Activated T-cell treated with anti-CD3 and anti-CD28 coated beads for 24 hours (primary cell): ENCODE results near the gene MACROD2.

Source experiments
- DNase-seq: peaks from one replicate; pipeline ENCODE4 v3.0.0-alpha.2; 2020; ENCODE audit warnings: low read depth

Gene MACROD2

DNA sequence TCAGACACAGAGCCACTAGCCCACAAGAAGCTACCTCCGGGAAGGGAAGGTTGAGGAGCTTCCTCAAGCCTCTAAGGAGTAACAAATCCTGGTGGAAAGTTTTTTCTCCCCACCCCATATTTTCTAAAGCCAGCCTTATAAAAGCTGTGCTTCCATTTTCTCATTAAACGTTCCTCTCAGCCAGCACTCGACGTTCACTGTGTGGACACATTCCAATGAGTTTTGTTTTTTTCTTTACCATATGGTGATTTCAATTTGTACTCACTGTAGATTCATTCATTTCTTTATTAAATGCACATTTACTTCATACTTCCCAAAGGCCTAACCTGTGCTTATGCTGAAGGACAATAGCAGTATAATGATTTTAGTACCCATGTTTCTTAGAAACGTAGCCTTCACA, 536.5 kb downstream of the MACROD2 start:
- no peak for DNase-seq

DNA sequence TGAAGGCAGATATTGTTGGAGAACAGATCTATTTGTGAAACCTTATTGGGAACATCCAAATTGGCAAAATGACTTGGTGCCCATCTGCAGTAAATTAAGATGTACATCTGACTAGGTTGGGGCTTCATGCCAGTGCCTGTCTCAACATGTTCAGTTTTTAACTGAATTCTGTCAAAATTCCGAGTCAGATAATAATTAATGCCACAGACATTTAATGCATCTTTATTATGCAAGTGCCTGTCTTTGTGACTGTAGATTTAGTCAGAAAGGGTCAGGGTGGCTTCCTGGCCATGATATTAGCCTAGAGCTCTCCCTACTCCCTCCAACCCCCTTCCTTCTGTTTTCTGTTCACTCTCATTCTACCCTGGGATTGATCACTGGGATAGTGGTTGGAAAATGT, 541.4 kb downstream of the MACROD2 start:
- no peak for DNase-seq

DNA sequence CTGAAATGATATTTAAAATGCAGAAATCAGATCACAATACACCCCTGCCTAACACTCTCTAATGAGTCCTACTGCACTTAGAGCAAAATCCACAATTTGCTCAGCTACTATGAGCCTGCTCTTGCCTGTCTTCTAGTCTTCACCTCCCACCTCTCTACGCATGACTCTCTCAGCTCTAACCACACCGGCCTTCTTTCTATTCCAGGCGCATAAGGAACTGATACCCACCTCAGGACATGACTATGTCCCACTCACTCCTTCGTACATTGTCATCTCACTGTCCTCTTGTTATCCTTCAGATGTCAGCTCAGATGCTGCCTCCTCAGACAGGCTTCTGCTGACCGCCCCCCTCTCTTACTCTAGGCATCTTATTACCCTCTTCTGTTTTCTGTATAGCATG, 543.1 kb downstream of the MACROD2 start:
- DNase-seq = no peak

DNA sequence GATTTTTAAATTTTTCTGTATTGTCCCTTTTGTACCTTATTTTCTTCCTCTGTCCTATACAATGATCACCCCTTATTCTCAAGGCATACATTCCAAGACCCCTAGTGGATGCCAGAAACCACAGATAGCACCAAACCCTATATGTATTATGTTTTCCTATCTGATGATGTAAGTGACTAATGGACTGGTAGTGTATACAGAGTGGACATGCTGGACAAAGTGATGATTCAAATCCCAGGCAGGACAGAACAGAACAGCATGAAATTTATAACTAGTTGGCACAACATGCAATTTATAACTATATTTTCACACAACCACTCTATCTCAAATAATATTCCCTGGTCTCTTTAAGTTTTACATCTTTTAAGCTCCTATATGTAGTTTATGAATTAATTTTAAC, 547.7 kb downstream of the MACROD2 start:
- DNase-seq = no peak

DNA sequence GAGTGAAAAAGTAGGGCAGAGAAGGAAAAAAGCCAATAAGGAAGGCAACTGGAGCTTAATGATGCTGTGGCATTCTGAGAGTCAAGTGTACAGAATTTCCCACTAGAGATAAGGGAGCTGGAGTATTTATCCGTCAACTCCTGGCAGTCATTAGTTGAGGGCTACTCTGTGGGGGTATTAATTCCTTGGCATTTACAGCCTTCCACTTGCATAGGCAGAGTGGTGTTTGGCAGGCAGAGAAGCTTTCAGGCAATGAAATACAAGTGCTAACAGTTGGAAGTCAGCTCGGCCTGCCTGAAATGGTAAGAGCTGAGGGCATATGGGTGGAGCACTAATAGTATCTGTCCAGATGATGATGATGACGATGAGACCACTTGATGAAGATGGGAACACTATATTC, 549.4 kb downstream of the MACROD2 start:
- no peak for DNase-seq

DNA sequence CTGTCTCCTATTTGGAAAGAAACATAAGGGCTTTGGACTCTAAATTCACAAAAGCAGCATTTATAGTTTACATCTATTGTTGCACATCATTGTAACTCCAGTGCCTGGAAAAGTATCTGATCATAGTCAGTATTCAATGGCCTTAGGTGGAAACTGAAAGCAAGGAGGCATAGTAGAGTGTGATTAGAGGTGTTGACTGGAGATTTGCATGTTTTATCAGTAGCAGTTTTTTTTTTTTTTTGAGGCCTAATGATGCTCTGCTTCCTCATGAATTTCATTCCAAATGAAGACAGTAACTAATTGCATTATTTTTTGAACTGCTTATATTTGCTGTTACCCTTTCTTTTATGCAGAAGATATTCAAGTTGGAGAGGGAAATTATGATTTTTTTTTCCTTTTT, 555.3 kb downstream of the MACROD2 start:
- DNase-seq = no peak

DNA sequence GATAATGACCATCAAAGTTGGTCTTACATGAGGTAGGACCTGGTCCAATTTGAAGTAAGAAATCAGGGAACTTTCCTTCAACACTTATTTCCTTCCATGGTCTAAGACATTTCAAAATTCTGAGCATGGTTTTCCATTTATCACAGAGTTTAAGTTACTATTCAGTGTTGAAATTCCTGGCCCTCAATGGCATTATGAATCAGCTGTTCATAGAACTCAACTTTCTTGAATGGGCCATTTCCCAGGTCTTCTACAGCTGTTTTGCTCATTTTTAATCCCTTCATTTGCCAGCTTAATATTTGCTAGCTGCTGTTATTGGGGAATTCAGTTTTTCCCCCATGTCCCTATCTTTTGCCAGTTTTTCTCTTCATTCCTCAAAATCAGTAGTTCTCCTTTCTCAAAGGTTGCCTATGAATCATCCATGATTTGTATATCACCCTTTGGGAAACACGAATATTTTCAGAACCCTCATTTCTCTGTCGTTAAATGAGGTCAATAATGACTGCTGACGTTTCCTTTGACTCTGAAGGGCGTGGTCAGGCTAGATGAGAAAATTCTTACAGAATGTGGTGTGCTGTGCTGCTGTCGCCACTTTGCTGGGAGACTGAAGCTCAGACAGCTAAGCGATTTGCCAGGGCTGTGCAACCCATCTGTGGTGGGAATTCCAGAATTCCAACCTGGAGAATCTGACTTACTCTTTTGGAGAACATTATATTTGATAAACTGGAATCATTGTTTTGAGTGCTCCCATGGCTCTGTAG, 558.6 kb downstream of the MACROD2 start:
- no peak for DNase-seq

DNA sequence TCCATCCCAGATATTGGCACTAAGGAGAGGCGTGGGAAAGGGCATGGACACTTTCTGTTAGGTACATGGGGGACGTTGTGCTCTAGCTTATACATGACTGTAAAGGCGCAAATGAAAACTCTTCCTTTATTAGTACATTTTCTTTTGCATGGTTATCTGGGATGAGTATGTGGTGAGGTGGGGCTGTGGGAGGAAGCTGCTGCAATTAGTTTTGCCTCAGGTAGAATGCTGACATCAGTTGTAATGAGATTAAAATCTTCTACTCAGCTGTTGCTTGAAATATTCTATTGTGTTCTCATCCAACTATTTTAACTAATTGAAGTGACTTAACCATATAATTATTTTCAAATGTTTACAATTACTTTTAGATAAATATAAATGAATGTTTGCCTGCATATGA, 560.4 kb downstream of the MACROD2 start:
- DNase-seq = no peak

DNA sequence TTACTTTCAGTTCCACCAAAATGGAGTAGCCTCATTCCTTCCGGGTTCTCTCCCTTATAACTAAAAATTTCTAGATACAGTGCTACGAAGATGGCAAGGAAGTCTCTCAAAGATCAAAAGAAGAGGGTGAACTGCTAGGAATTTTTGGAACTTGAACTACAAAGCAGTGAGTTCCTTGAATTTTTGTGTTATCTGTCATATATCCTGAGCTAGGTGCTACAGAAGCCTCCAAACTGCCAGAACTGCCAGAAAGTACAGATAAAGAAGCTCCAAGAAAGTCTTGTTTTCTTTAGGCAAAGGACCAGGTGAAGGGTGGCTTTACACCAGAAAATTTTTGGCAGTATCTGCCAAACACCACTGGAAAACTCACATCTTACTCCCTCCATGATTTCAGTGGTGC, 560.9 kb downstream of the MACROD2 start:
- DNase-seq = no peak

DNA sequence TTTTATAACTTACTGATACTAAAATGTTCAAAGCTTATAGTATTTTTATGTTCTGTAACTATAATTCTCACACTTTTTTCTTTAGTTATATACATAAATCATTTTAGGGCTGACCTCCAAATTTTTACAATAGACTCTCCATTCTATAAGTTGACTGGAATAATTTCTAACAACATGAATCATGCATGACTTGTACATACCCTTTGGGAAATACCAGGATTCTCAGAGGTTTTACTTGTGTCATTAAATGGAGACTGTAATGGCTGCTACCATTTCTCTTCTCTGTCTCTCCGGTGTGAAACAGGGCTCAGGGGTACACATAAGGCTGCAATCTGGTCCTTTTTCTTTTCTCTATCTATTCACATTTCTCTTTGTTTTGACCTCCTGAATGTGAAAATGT, 564.3 kb downstream of the MACROD2 start:
- no peak for DNase-seq

DNA sequence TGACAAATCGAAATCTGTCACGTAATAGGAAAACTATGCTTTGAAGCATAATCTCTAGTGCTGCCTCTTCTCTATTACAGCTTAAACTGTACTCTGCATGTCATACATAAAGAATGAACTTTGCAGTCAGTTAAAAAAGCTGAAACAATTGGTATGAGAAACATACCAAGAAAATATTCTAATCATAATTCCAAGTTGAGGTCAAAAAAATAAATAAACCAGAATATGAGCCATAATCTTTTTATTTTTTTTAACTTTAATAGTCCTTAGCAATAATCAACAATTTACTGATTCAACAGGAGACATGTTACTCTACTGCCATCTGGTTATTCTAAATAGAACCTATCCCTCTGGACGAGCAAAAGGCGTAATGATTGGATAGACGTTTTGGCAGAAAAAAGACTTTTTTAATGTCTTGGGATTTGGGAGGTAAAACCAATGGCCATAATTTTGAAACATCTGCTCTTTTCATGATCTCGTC, 566.5 kb downstream of the MACROD2 start:
- no peak for DNase-seq

DNA sequence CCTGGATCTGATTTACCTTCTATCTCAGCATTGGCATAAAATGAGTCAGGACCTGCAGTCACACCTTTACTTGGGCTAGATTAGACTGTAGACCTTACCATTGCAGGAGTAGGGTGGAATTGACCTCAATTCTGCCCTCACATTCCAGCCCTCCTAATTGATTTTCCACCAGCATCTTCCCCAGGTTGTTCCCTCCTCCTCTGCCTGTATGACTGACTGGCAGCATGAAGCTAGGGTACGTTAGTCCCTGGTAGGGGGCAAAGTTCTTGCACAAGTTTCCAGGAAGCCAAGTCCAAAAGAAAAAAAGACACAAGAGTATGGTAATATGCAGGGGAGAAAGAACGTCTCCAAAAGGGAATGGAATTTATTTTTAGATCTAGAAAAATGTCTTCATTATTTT, 567.7 kb downstream of the MACROD2 start:
- DNase-seq = no peak

DNA sequence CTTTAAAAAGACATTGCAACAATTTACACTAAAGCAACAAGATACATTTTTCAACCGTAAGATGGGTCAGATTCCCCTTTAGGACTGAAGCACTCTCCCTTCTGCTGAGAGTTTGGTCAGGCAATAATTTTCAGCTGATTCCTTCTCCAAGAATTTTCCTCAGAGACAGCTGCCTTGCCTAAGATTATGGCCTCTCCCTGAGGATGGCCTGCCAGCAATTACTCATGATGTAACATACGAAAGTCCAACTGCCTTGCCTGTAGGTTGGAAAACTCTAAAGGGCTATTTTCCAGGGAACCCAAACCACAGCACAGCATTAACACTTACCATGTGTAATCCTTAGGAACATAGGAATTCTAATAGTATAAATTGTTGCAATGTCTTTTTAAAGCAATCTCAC, 571.2 kb downstream of the MACROD2 start:
- no peak for DNase-seq

DNA sequence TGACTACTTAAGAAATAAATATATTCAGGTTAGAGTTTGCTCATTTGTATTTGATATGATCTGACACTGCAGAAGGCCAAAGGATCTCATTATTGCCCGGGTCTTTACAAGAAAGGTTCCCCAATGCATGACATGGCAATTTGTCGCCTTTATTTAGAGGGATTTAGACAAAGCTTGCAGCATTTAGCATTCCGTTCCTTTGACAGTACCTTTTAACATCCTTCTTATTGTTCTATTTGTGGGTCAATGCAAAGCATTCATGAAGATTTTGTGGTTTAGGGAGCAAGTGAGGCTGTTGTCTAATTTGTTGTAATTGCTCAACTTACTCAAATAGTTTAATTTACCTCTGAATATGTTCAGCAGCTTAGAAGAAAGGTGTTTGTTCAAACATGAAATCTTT, 572.9 kb downstream of the MACROD2 start:
- DNase-seq = no peak

DNA sequence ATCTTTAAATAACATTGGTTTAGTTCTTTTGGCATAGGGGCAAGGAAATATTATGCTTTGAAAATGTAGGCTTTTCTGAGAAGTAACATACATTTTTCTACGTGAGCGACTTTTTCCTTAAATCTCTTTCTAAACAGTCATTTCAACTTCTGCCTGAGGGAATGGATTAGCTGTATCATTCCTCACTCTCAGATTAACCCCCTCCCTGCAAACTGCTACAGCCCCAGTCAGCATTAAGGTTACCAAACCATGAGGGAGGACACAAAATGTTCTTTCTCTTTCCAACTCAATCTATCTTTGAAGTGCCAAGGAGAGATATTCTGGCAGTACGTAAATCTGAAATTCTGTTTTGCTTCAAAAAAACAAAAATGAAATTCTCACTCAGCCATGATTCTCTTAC, 573.4 kb downstream of the MACROD2 start:
- no peak for DNase-seq

DNA sequence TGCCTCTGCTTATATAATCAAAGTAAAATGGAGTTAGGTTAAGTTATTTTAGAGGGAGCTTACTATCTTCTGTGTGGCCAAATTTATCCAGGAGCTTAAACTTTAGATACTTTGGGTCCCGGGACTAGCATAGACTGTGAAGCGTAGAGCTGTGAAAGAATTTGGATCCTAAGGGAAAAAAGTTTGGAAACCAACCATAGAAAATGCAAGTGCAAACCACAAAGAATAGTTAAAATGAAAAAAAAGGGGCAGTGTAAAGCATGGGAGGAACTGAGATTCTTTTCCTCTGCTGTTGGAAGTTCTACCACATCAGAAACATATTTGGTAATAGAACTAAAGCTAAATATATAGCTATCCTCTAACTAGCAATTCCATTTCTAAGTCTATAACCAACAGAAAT, 574.3 kb downstream of the MACROD2 start:
- DNase-seq = no peak

DNA sequence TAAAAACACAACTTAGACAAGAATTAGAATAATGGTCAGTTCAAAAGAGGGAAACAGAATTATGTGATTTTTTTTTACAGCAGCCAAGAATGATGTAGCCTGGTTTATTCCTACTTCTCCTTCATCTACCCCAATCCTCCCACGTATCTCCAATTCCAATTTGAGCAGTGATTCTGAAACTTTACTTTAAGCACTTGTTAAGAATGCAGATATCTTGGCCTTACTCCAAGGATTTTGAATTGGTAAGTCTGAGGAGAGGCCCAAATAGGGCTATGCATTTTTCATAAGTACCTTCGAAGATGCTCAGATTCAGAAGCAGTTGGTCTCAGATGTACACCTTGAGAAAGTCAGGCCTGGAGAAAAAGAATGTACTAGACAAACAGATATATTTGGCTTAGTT, 575.5 kb downstream of the MACROD2 start:
- DNase-seq = no peak

DNA sequence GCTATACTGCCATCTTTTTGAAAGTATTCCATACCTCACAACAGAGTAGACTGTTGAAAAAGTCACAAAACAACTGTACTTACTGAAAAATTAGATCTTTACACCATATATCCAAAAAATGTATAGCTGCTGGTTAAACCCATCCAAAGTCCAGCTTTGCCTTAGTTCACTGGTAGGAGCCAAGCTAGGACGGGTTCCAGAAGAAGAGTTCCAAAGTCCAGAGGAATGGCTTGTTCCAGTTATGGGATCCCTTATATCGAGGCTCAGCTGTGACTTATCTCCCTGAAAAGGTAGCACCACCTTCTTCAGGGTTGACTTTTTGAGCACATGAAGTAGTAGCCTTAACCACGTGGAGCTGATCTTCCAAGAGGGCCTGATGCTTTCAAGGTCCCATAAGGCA, 578.4 kb downstream of the MACROD2 start:
- DNase-seq = no peak

DNA sequence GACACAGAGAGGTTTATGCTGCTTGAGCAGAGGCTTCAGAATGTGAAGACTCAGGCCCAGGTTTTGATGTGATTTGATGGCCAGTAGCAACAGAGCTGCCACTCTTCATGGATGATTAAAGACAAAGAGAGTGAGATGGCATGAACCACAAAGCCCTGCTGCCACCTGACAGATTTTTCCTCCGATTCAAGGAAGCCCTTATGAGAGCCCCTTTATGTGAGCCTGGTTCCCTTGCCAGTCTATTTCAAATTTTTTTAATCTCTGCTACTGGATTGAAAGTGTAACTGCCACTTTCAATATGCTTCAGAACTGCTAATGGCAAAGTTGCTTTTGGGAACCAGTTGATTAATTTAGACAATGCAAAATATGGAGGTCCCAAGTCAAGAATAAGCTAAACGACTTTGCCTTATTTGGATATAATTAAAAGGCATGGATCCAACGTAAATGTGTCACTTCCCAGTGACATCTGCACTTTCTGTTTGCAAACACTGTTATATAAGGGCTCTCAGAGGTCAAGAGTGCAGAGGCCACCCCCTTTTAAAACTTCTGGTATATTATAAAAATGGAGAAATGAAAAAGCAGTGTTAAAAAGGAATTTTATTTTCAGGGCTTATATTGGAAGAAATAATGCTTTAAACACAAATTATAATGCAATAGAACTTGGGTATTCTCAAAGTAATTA, 581.0 kb downstream of the MACROD2 start:
- no peak for DNase-seq

DNA sequence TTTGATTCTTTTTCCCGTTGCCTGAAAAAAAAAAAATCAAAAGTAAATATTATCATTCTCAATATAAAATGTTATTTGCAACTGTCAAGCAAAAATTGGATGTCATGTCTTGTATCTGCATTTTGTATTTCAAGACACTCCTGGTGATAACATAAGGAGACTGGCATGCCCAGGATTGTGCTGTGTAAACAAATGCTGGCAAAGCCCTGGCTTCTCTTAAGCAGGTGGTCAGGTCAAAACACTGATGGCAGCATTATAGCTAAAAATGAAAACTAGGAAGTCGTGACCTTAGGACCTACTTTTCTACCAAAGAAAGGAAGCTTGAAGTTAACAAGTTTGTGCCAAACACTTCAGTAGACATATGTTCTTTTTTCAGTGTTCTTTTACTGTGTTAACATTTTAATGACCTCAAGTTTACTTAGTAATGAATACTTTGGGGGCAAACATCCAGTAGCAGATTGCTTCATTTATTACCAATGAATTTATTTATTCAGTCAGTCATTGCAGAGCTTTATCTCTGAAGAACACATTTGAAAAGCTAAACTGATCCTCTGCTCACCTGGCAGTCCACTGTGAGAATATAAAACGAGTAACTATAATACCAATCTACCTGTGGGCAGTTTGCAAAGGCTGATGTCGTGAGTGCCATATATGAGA, 585.2 kb downstream of the MACROD2 start:
- DNase-seq = no peak

DNA sequence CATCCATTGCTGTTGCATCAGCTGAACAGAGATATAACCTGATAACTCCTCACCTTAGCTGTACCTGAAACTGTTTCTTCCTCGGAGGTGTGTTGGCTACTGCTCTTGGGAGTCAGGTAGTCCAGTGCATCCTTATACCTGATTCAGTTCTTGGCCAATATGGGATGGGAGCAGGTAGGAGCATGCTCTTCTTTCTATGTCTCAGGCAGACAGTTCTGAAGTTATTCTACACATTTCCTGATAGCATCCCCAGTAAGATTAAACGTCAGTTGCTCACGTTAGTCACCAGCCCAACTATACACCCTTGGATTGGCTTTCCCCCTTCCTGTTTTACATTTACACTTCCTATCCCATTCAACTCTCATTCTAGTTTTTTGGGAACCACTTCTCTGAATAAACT, 586.4 kb downstream of the MACROD2 start:
- no peak for DNase-seq

DNA sequence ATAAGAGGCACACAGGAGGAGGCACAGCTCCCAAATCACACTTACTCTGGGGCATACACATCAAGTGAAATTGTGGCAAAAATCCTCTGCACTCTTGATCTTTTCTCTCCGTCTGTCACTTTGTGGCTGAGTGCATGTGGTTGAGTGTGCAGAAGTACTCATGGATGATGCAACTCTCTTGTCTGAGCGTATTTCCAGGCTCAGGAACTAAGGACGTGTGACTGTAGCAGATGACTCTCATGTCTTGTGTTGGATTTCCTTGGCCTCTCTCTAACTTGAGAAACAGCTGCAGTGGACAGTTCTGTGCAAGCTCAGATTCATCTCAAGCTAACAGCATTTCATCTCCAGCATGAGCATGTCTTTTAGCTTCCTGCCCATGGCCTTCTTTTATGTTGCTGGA, 587.5 kb downstream of the MACROD2 start:
- no peak for DNase-seq

DNA sequence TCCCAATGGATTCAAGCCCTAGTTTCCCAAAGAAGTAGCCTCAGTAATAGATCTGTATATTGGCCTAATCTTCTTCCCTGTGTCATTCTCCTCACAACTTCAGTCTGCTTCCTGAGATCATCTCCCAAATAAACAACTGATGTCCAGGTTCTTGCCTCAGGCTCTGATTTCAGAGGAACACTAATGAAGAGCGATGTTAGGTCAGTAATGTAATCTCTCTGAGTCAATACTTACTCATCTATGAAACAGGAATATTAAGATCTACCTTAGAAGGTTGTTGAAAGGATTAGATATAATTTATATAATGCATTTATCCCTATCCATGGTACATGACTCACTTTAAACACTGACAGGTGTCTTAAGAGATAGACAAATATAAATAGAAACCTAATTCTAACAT, 588.1 kb downstream of the MACROD2 start:
- no peak for DNase-seq
